OCI-LY3 (cell line): ENCODE measurements around the gene GARRE1.

Experiments used
- H2AFZ ChIP-seq: fragments of 200-600, 300-600 bp; shearing (Covaris generic); 2 replicates; pipeline ENCODE4 v1.6.0; 2014; ENCODE audit warnings: antibody characterized with exemption, low read depth, low read length
- H3K27ac ChIP-seq: fragments of 200-600, 300-600 bp; sonication (generic); 2 replicates; pipeline ENCODE4 v1.5.1; 2014; ENCODE audit warnings: mild to moderate bottlenecking, low read length, moderate library complexity, mixed read lengths
- H3K27me3 ChIP-seq: fragments of 200-600, 300-600 bp; sonication (generic); 2 replicates; pipeline ENCODE4 v1.6.1; 2014; ENCODE audit warnings: low read depth, low read length, mixed read lengths
- H3K36me3 ChIP-seq: fragments of 200-600, 300-600 bp; sonication (generic); replicated peaks from 2 replicates; pipeline ENCODE3; 2014; ENCODE audit warnings: low read depth, low read length, mixed read lengths
- H3K4me1 ChIP-seq: fragments of 300-600, 200-600 bp; sonication (generic); 2 replicates; pipeline ENCODE4 v1.6.1; 2014; ENCODE audit warnings: low read length, mixed read lengths
- H3K4me2 ChIP-seq: fragments of 200-600, 300-600 bp; sonication (generic); 2 replicates; pipeline ENCODE4 v1.6.1; 2014; ENCODE audit warnings: low read length, mixed read lengths
- H3K4me3 ChIP-seq: fragments of 300-600, 200-600 bp; sonication (generic); 2 replicates; pipeline ENCODE4 v1.5.1; 2014; ENCODE audit warnings: antibody characterized with exemption, mild to moderate bottlenecking, low read length, moderate library complexity
- H3K79me2 ChIP-seq: fragments of 300-600, 200-600 bp; shearing (Covaris generic); 2 replicates; pipeline ENCODE4 v1.6.1; 2014; ENCODE audit warnings: mild to moderate bottlenecking, low read length, mixed read lengths
- H3K9ac ChIP-seq: fragments of 300-600, 200-600 bp; shearing (Covaris generic); 2 replicates; pipeline ENCODE4 v1.6.0; 2014; ENCODE audit warnings: mild to moderate bottlenecking, low read length, moderate library complexity
- H3K9me3 ChIP-seq: fragments of 200-600, 300-600 bp; shearing (Covaris generic); 2 replicates; pipeline ENCODE4 v1.6.1; 2014; ENCODE audit warnings: low read length, mixed read lengths; ENCODE audit not compliant: insufficient read depth
- H4K20me1 ChIP-seq: fragments of 200-600, 300-600 bp; sonication (generic); 2 replicates; pipeline ENCODE4 v1.6.1; 2016; ENCODE audit warnings: low read length, mixed read lengths; ENCODE audit not compliant: insufficient read depth
- CTCF ChIP-seq: fragments of 200-600, 300-600 bp; sonication (generic); IDR thresholded peaks from 2 replicates; pipeline ENCODE4 v1.5.1; 2014; ENCODE audit warnings: antibody characterized with exemption, low read length, low read depth
- EZH2phosphoT487 ChIP-seq: fragments of 200-600 bp; shearing (Covaris generic); IDR thresholded peaks from 2 replicates; pipeline ENCODE4 v1.6.1; 2018; ENCODE audit warnings: antibody characterized with exemption, mixed run types, low read depth

GARRE1 gene

DNA sequence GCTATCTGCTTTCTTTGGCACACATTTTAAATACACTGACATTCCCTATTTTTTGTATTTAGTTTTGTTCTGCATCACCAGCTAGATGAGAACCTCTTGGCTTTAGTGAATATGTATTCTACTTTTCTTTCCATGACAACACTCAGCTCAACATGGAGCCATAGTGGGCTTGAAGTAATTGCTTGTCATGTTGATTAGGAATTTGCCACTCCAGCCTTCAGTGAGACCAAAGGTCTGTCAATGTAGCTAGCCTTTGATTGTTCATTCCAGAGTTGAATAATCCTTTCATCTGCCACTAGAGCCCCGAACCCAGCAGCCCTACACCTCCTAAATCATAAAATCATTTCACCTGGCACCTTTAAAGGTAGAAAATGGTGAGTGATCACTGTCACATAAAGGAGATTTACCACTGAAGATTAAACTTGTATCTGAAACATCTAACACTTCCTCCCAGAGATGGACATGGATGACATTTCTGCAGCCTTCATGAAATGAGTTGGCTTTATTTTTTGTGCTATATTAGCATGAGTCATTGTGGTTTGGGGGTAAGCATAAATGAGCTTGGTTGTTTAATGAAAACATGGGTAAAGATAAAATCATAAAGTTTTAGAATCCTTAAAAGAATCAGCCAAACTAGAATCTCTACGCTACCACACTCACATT is 29.2 kb upstream of the GARRE1 start:
- H3K4me2 ChIP-seq: no peak overlapping the region
- no peak overlapping the region for H3K4me3 ChIP-seq
- no peak overlapping the region for H3K27ac ChIP-seq
- H2AFZ ChIP-seq: no peak overlapping the region
- no peaks in the 10 kb centered on the region for H3K27me3 ChIP-seq
- H3K9ac ChIP-seq: no peak overlapping the region
- peaks cover 13% of the 10 kb centered on the region for H3K4me1 ChIP-seq
- H4K20me1 ChIP-seq: peaks cover 21% of the 10 kb centered on the region
- H3K9me3 ChIP-seq: no peaks in the 10 kb centered on the region
- no peak for TF ChIP-seq CTCF
- peaks cover 82% of the 10 kb centered on the region for H3K36me3 ChIP-seq
- peaks cover 18% of the 10 kb centered on the region; the same call in 1 of the 2 replicates for H3K79me2 ChIP-seq

GRCh38 chr19:34225659-34226015 is 28.7 kb upstream of the GARRE1 start:
- H3K4me1 ChIP-seq: peaks cover 13% of the 10 kb centered on the region
- TF ChIP-seq CTCF: no peak
- TF ChIP-seq EZH2phosphoT487: no peak
- H3K4me2 ChIP-seq: no peak overlapping the region
- H2AFZ ChIP-seq: no peak overlapping the region
- peaks cover 21% of the 10 kb centered on the region for H4K20me1 ChIP-seq
- no peaks in the 10 kb centered on the region for H3K27me3 ChIP-seq
- H3K4me3 ChIP-seq: no peak overlapping the region
- no peaks in the 10 kb centered on the region for H3K9me3 ChIP-seq
- peaks cover 79% of the 10 kb centered on the region for H3K36me3 ChIP-seq
- no peak overlapping the region for H3K9ac ChIP-seq
- H3K79me2 ChIP-seq: peaks cover 18% of the 10 kb centered on the region; the same call in 1 of the 2 replicates
- H3K27ac ChIP-seq: no peak overlapping the region

- Histone ChIP-seq H3K27me3 (no peaks in the 10 kb centered on the region), H2AFZ (no peak overlapping the region), H3K79me2 (peaks cover 18% of the 10 kb centered on the region; the same call in 1 of the 2 replicates), H3K36me3 (peaks cover 80% of the 10 kb centered on the region), H3K4me3 (no peak overlapping the region), H3K4me1 (peaks cover 13% of the 10 kb centered on the region), H4K20me1 (peaks cover 21% of the 10 kb centered on the region), H3K27ac (no peak overlapping the region), H3K9me3 (no peaks in the 10 kb centered on the region), H3K4me2 (no peak overlapping the region), H3K9ac (no peak overlapping the region)
- no peak for TF ChIP-seq CTCF
- TF ChIP-seq EZH2phosphoT487: no peak
Observed at GRCh38 chr19:34226036-34226435, 28.3 kb upstream of the GARRE1 start.

DNA sequence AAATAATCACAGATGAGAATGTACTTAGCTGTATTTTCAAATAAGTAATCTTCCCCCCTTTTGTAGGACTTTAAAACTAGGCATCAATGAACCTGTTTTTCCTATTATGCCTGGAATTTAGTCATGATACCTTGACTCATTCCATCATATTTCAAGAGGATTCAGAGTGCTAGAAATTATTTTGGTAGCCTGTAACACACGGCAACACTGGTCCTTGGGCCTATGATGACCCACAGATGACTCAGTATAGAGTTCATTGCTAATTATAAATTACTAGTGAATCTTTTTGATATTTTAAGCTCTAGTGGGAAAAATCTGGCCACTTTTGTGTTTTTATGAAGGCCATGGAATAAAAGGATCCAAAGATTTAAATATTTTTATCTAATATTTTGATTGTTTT is 26.0 kb upstream of the GARRE1 start:
- no peak overlapping the region for H3K27ac ChIP-seq
- TF ChIP-seq CTCF: no peak
- no peak for TF ChIP-seq EZH2phosphoT487
- H3K36me3 ChIP-seq: peaks cover 68% of the 10 kb centered on the region
- H3K4me1 ChIP-seq: peaks cover 13% of the 10 kb centered on the region
- H3K9ac ChIP-seq: no peak overlapping the region
- no peak overlapping the region for H3K4me3 ChIP-seq
- H2AFZ ChIP-seq: no peak overlapping the region
- peaks cover 13% of the 10 kb centered on the region; the same call in 1 of the 2 replicates for H3K79me2 ChIP-seq
- no peak overlapping the region for H3K4me2 ChIP-seq
- no peaks in the 10 kb centered on the region for H3K9me3 ChIP-seq
- no peaks in the 10 kb centered on the region for H3K27me3 ChIP-seq
- H4K20me1 ChIP-seq: peaks cover 14% of the 10 kb centered on the region
